HFFc6 (cell line): ENCODE data around the gene BCAS3. TPM values are rescaled to one million over a fixed set of nuclear protein-coding genes. Genes with fewer than 3 reads are reported as not detected.

Experiments used
- DNase-seq: peaks from one replicate; pipeline ENCODE4 v3.0.0-alpha.2; 2018
- H3K27ac Mint-ChIP-seq: 2 replicates; pipeline ENCODE4 v1.8.0; 2020; ENCODE audit warnings: mild to moderate bottlenecking, mixed read lengths
- H3K27me3 Mint-ChIP-seq: 2 replicates; pipeline ENCODE4 v1.8.0; 2021; ENCODE audit warnings: mild to moderate bottlenecking, moderate library complexity, mixed read lengths; ENCODE audit not compliant: insufficient read depth
- H3K36me3 Mint-ChIP-seq: 2 replicates; pipeline ENCODE4 v1.8.0; 2021; ENCODE audit warnings: low read depth, mixed read lengths
- H3K4me1 Mint-ChIP-seq: 2 replicates; pipeline ENCODE4 v1.8.0; 2020; ENCODE audit warnings: low read depth, mixed read lengths
- H3K4me3 Mint-ChIP-seq: 2 replicates; pipeline ENCODE4 v1.8.0; 2020; ENCODE audit warnings: mild to moderate bottlenecking, moderate library complexity, mixed read lengths
- H3K9me3 Mint-ChIP-seq: 2 replicates; pipeline ENCODE4 v1.8.0; 2020; ENCODE audit warnings: mild to moderate bottlenecking, mixed read lengths
- CTCF ChIP-seq: fragments of 200-600 bp; sonication (generic); IDR thresholded peaks from 2 replicates; pipeline ENCODE4 v1.5.0; 2021; ENCODE audit warnings: antibody characterized with exemption, mild to moderate bottlenecking
- total RNA-seq, 6 experiments: library from RNA; stranded (reverse); fragmentation: NEBNext Ultra II Directional; extraction: Animal tissue kit (Norgen Biotek cat#: 25700); gene quantifications; 2 replicates in 1 of 6; 3 replicates in 5 of 6; pipeline ENCODE4 v1.2.3, GENCODE V29; 2021

The BCAS3 gene
- total RNA-seq, 6 experiments from 2014 or later = 9.8 to 13.8 (median 12.0) TPM

GRCh38 chr17:61157246-61157886 is 479.7 kb downstream of the BCAS3 start:
- peak; percentile 38 for DNase-seq
- H3K27ac Mint-ChIP-seq = peak overlapping the region; percentile 64
- peaks cover 42% of the 10 kb centered on the region for H3K4me1 Mint-ChIP-seq
- H3K36me3 Mint-ChIP-seq = no peaks in the 10 kb centered on the region
- H3K9me3 Mint-ChIP-seq = no peaks in the 10 kb centered on the region
- peak; percentile 38; the same call in 1 of the 2 replicates for TF ChIP-seq CTCF
- H3K4me3 Mint-ChIP-seq = peak overlapping the region; percentile 75
- H3K27me3 Mint-ChIP-seq = no peaks in the 10 kb centered on the region

- TF ChIP-seq CTCF = no peak
- Mint-ChIP-seq H3K27ac (no peak overlapping the region), H3K4me1 (peaks cover 42% of the 10 kb centered on the region), H3K9me3 (no peaks in the 10 kb centered on the region), H3K36me3 (no peaks in the 10 kb centered on the region), H3K27me3 (no peaks in the 10 kb centered on the region), H3K4me3 (no peak overlapping the region; the same call in 1 of the 2 replicates)
- no peak for DNase-seq
Measured at GRCh38 chr17:61158376-61158775, 480.7 kb downstream of the BCAS3 start.

GRCh38 chr17:61159221-61159814 is 481.7 kb downstream of the BCAS3 start:
- Mint-ChIP-seq H3K36me3 (peaks cover 3% of the 10 kb centered on the region; the same call in 1 of the 2 replicates), H3K4me1 (peaks cover 42% of the 10 kb centered on the region), H3K27me3 (no peaks in the 10 kb centered on the region), H3K27ac (no peak overlapping the region; the same call in 1 of the 2 replicates), H3K9me3 (no peaks in the 10 kb centered on the region), H3K4me3 (no peak overlapping the region)
- TF ChIP-seq CTCF = no peak
- no peak for DNase-seq

- H3K4me3 Mint-ChIP-seq = no peak overlapping the region
- TF ChIP-seq CTCF = no peak
- no peak overlapping the region for H3K27ac Mint-ChIP-seq
- H3K4me1 Mint-ChIP-seq = peaks cover 42% of the 10 kb centered on the region
- no peak for DNase-seq
- no peaks in the 10 kb centered on the region for H3K9me3 Mint-ChIP-seq
- H3K27me3 Mint-ChIP-seq = no peaks in the 10 kb centered on the region
- peaks cover 7% of the 10 kb centered on the region; the same call in 1 of the 2 replicates for H3K36me3 Mint-ChIP-seq
Measured at GRCh38 chr17:61160204-61160603, 482.6 kb downstream of the BCAS3 start.

GRCh38 chr17:61160789-61161445 is 483.3 kb downstream of the BCAS3 start:
- Mint-ChIP-seq H3K27me3 (no peaks in the 10 kb centered on the region), H3K9me3 (no peaks in the 10 kb centered on the region), H3K27ac (no peak overlapping the region), H3K4me1 (peaks cover 39% of the 10 kb centered on the region), H3K36me3 (peaks cover 7% of the 10 kb centered on the region; the same call in 1 of the 2 replicates), H3K4me3 (no peak overlapping the region)
- TF ChIP-seq CTCF = no peak
- DNase-seq = no peak
